PC-3 (cell line): Measurements from ENCODE around the gene FOXB1. TPM values are rescaled to one million over a fixed set of nuclear protein-coding genes. Genes with fewer than 3 reads are reported as not detected.

Source experiments
- ATAC-seq: fragments of 200-7000 bp; cut with Tn5 transposase; 2 replicates; pipeline ENCODE4 v1.9.1; 2020; ENCODE audit warnings: mild to moderate bottlenecking, moderate library complexity
- BruUV-seq: library from RNA; stranded (reverse); fragments of 400-500 nt; replicated peaks from 2 replicates; lab custom pipeline; 2021; lab: Mats Ljungman, UMichigan
- CTCF ChIA-PET: fragments of 300-600 bp; sonication (Branson Sonifier 250); formaldehyde crosslinking; loops from one replicate; lab custom pipeline; 2022; ENCODE audit warnings: antibody characterized with exemption; lab: Charles Lee
- POLR2A ChIA-PET: fragments of 300-600 bp; sonication (Branson Sonifier 250); formaldehyde crosslinking; loops from one replicate; lab custom pipeline; 2022; ENCODE audit warnings: antibody characterized with exemption; ENCODE audit not compliant: unreplicated experiment; lab: Charles Lee
- DNase-seq: peaks from one replicate; pipeline ENCODE4 v3.0.0-alpha.2; 2015
- H2AFZ ChIP-seq: fragments of 300-600 bp; sonication (generic); 2 replicates; pipeline ENCODE4 v1.6.0; 2016; ENCODE audit warnings: antibody characterized with exemption, low read length
- H3F3A ChIP-seq: fragments of 300-600 bp; sonication (generic); one replicate; pipeline ENCODE4 v1.6.0; 2017; ENCODE audit warnings: antibody characterized with exemption, low read length, control low read depth, mild to moderate bottlenecking; ENCODE audit not compliant: unreplicated experiment
- H3K27ac ChIP-seq: fragments of 300-600 bp; sonication (generic); 2 replicates; pipeline ENCODE4 v1.5.1; 2016; ENCODE audit warnings: mild to moderate bottlenecking, low read length
- H3K27me3 ChIP-seq: fragments of 300-600 bp; sonication (generic); 2 replicates; pipeline ENCODE4 v1.6.1; 2016; ENCODE audit warnings: low read length, mixed read lengths
- H3K36me3 ChIP-seq: fragments of 300-600 bp; sonication (generic); 2 replicates; pipeline ENCODE4 v1.6.1; 2016; ENCODE audit warnings: low read depth, mixed run types, low read length, mixed read lengths
- H3K4me1 ChIP-seq: fragments of 300-600 bp; sonication (generic); 2 replicates; pipeline ENCODE4 v1.5.1; 2016; ENCODE audit warnings: low read length; ENCODE audit not compliant: insufficient read depth
- H3K4me2 ChIP-seq: fragments of 300-600 bp; sonication (generic); 2 replicates; pipeline ENCODE4 v1.6.0; 2016; ENCODE audit warnings: low read length
- H3K4me3 ChIP-seq: fragments of 300-600 bp; sonication (generic); 2 replicates; pipeline ENCODE4 v1.5.1; 2016; ENCODE audit warnings: mild to moderate bottlenecking, low read length, mixed read lengths
- H3K79me2 ChIP-seq: fragments of 300-600 bp; sonication (generic); 2 replicates; pipeline ENCODE4 v1.6.1; 2017; ENCODE audit warnings: low read length, mixed read lengths
- H3K9ac ChIP-seq: fragments of 300-600 bp; sonication (generic); 2 replicates; pipeline ENCODE4 v1.6.0; 2016; ENCODE audit warnings: mild to moderate bottlenecking, low read length
- H3K9me2 ChIP-seq: fragments of 300-600 bp; sonication (generic); replicated peaks from 2 replicates; pipeline ENCODE4 v1.6.1; 2016; ENCODE audit warnings: mixed run types, low read length, mixed read lengths
- H3K9me3 ChIP-seq: fragments of 300-600 bp; sonication (generic); 2 replicates; pipeline ENCODE4 v1.6.1; 2016; ENCODE audit warnings: low read length, mixed read lengths
- H4K20me1 ChIP-seq: fragments of 300-600 bp; sonication (generic); 2 replicates; pipeline ENCODE4 v1.6.1; 2016; ENCODE audit warnings: low read length, mixed read lengths
- EZH2 ChIP-seq: fragments of 300-600 bp; sonication (generic); IDR thresholded peaks from one replicate; pipeline ENCODE4 v1.6.1; 2017; ENCODE audit warnings: antibody characterized with exemption, mild to moderate bottlenecking, low read length; ENCODE audit not compliant: unreplicated experiment
- EZH2phosphoT487 ChIP-seq: fragments of 300-600 bp; sonication (generic); IDR thresholded peaks from 2 replicates; pipeline ENCODE4 v1.6.1; 2018; ENCODE audit warnings: mild to moderate bottlenecking, antibody characterized with exemption, low read length, borderline replicate concordance
- intact Hi-C: fragments of 100-400 bp; cut with micrococcal nuclease; formaldehyde crosslinking; loops from 2 replicates; pipeline ENCODE4 v1.9.0; 2023
- total RNA-seq: library from RNA; depleted of rRNA; stranded (reverse); fragments of >200 nt; gene quantifications from 2 replicates; pipeline ENCODE4 v1.2.3, GENCODE V29; 2014
- TF ChIP-seq, protein P1 (sequence below): fragments of 300-600 bp; sonication (generic); conservative IDR thresholded peaks from 2 replicates; pipeline ENCODE4 v1.5.1; 2017; ENCODE audit warnings: antibody characterized with exemption, low read depth, mild to moderate bottlenecking, low read length

FOXB1 gene
- total RNA-seq, 1 experiment from 2014 or later: not detected

DNA sequence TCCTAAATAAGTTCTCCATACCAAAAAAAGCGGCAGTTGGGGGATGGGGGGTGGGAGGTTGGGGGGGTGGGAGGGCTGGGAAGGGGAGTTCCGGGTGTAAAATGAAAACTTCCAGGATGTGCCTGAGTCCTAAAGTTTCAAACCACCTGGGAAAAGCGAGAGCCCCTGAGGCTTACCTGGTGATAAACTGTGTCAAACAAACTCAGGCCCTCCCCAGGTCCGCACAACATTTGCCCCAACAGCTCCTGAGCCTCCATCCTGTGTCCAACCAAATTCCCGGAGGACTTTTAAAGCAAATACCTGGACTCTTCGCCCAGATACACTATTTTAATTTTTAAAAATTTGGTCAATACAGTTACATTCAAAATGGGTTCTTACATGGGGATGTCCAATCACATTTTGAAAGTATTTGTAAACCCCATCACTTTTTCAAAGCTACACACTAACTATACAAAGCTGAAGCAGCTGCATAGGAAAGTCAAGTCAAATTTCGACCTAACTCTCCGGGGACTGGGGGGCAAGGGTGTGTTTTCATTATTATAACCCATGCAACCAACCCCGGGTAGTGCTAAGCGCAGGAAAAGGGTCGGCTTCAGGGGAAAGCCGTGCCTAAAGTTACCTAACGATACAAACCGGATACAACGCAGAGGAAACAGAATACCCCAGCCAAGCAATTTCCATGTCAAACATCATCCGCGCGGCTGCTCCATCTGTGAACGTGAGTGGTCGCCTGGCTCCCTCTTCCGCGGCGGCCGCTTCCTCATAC is 685 bp upstream of the FOXB1 start:
- DNase-seq: no peak
- Histone ChIP-seq H3K9me3 (no peaks in the 10 kb centered on the region), H3K36me3 (no peaks in the 10 kb centered on the region), H3K4me3 (no peak overlapping the region), H3K9ac (no peak overlapping the region), H3K79me2 (no peaks in the 10 kb centered on the region), H3K4me1 (peaks cover 5% of the 10 kb centered on the region; the same call in 1 of the 2 replicates), H3K27me3 (peaks cover 67% of the 10 kb centered on the region), H3K27ac (no peak overlapping the region), H3F3A (no peaks in the 10 kb centered on the region), H4K20me1 (no peaks in the 10 kb centered on the region), H3K4me2 (no peak overlapping the region), H3K9me2 (no peaks in the 10 kb centered on the region), H2AFZ (no peak overlapping the region)
- ChIA-PET CTCF (no interaction called here), POLR2A (no interaction called here)
- TF ChIP-seq EZH2phosphoT487: no peak
- TF ChIP-seq EZH2: no peak
- TF ChIP-seq, protein P1, sequence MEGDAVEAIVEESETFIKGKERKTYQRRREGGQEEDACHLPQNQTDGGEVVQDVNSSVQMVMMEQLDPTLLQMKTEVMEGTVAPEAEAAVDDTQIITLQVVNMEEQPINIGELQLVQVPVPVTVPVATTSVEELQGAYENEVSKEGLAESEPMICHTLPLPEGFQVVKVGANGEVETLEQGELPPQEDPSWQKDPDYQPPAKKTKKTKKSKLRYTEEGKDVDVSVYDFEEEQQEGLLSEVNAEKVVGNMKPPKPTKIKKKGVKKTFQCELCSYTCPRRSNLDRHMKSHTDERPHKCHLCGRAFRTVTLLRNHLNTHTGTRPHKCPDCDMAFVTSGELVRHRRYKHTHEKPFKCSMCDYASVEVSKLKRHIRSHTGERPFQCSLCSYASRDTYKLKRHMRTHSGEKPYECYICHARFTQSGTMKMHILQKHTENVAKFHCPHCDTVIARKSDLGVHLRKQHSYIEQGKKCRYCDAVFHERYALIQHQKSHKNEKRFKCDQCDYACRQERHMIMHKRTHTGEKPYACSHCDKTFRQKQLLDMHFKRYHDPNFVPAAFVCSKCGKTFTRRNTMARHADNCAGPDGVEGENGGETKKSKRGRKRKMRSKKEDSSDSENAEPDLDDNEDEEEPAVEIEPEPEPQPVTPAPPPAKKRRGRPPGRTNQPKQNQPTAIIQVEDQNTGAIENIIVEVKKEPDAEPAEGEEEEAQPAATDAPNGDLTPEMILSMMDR: no peak
- no peak for ATAC-seq
- BruUV-seq: no TSS peak
- intact Hi-C loops: loop anchor here (10.0 kb wide), 1 partner anchor 321 kb away; no protein-coding TSS in a partner anchor

DNA sequence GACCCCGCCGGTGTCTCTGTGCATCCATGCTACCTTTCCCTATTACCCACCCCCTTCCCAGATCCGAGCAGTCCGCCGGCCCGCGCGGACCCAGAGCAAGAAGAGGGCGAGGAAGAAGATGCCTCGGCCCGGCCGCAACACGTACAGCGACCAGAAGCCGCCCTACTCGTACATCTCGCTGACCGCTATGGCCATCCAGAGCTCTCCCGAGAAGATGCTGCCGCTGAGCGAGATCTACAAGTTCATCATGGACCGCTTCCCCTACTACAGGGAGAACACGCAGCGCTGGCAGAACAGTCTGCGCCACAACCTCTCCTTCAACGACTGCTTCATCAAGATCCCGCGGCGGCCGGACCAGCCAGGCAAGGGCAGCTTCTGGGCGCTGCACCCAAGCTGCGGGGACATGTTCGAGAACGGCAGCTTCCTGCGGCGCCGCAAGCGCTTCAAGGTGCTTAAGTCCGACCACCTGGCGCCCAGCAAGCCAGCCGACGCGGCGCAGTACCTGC is 788 bp downstream of the FOXB1 start:
- H3K4me1 ChIP-seq: peaks cover 5% of the 10 kb centered on the region; the same call in 1 of the 2 replicates
- no peak overlapping the region for H3K9ac ChIP-seq
- no peak for DNase-seq
- intact Hi-C loops: loop anchor here (5.0 to 10.0 kb wide), 2 partner anchors 122 to 320 kb away; no protein-coding TSS in a partner anchor
- H3K79me2 ChIP-seq: no peaks in the 10 kb centered on the region
- no peaks in the 10 kb centered on the region for H3K9me2 ChIP-seq
- CTCF ChIA-PET: no interaction called here
- no TSS peak for BruUV-seq
- H3K4me2 ChIP-seq: no peak overlapping the region
- no peak for TF ChIP-seq EZH2
- TF ChIP-seq EZH2phosphoT487: no peak
- TF ChIP-seq, protein P1: no peak
- no peaks in the 10 kb centered on the region for H3K9me3 ChIP-seq
- no peak overlapping the region for H3K27ac ChIP-seq
- no peak overlapping the region for H2AFZ ChIP-seq
- no peak for ATAC-seq
- H4K20me1 ChIP-seq: no peaks in the 10 kb centered on the region
- peaks cover 67% of the 10 kb centered on the region for H3K27me3 ChIP-seq
- H3K4me3 ChIP-seq: no peak overlapping the region
- H3F3A ChIP-seq: no peaks in the 10 kb centered on the region
- no peaks in the 10 kb centered on the region for H3K36me3 ChIP-seq
- POLR2A ChIA-PET: no interaction called here
